Stimulated activated naive CD8-positive, alpha-beta T cell treated with anti-CD3 and anti-CD28 coated beads, Interleukin-15, Interleukin-2, amounts not matched to agents 100 ng/mL and 50 ng/mL, for 24 hours (primary cell): ENCODE results near the gene PPRC1.

ENCODE experiments used
- H3K27ac Mint-ChIP-seq: one replicate; pipeline ENCODE4 v1.8.0; 2021; ENCODE audit warnings: mild to moderate bottlenecking, mixed read lengths
- H3K27me3 Mint-ChIP-seq: one replicate; pipeline ENCODE4 v1.8.0; 2021; ENCODE audit warnings: mixed read lengths
- H3K36me3 Mint-ChIP-seq: one replicate; pipeline ENCODE4 v1.8.0; 2021; ENCODE audit warnings: low read depth, mixed read lengths
- H3K4me1 Mint-ChIP-seq: one replicate; pipeline ENCODE4 v1.8.0; 2021; ENCODE audit warnings: low read depth, mixed read lengths
- H3K4me3 Mint-ChIP-seq: one replicate; pipeline ENCODE4 v1.8.0; 2021; ENCODE audit warnings: mild to moderate bottlenecking, mixed read lengths
- H3K9me3 Mint-ChIP-seq: one replicate; pipeline ENCODE4 v1.8.0; 2021; ENCODE audit warnings: mixed read lengths

The PPRC1 gene

DNA sequence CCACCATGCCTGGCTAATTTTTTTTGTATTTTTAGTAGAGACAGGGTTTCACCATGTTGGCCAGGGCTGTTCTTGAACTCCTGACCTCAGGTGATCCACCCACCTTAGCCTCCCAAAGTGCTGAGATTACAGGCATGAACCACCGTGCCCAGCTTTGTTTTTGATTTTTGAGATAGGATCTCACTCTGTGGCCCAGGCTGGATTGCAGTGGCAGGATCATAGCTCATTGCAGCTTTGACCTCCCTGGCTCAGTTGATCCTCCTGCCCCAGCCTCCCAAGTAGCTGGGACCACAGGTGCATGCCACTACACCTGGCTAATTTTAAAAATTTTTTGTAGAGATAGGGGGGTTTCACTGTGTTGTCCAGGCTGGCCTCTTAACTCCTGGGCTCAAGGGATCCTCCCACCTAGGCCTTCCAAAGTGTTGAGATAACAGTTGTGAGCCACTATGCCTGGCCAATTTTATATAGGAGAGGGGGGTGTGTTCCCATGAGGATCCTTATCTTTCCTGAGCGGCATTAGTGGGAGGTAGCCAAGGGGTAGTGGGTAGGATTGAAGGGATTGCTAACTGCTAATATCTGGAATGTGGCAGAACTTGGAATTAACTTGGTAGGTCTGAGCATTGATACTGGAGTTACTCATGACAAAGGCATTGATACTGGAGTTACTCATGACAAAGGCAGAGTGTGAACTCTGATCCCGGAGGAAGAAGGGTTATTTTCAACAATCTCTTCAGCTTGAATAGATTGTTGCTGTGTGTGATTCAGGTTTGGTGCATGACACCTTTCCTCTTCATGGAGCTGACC, 18.3 kb downstream of the PPRC1 start:
- Mint-ChIP-seq H3K4me3 (peak overlapping the region; percentile 100), H3K27ac (peak overlapping the region; percentile 89), H3K36me3 (peaks cover 86% of the 10 kb centered on the region), H3K9me3 (no peaks in the 10 kb centered on the region), H3K4me1 (peaks cover 51% of the 10 kb centered on the region), H3K27me3 (no peaks in the 10 kb centered on the region)

GRCh38 chr10:102151774-102152544, 19.1 kb downstream of the PPRC1 start, which contains the start of gene NOLC1:
Gene NOLC1 (plus strand): TSS chr10:102152389. CDS start chr10:102152411, 22 bp downstream.
- peaks cover 88% of the 10 kb centered on the region for H3K36me3 Mint-ChIP-seq
- no peaks in the 10 kb centered on the region for H3K27me3 Mint-ChIP-seq

GRCh38 chr10:102152545-102152890, 19.7 kb downstream of the PPRC1 start:
- peaks cover 88% of the 10 kb centered on the region for H3K36me3 Mint-ChIP-seq
- H3K4me1 Mint-ChIP-seq, result peaks cover 64% of the 10 kb centered on the region
- H3K4me3 Mint-ChIP-seq, result peak overlapping the region; percentile 100
- H3K27ac Mint-ChIP-seq, result peak overlapping the region; percentile 100
- no peaks in the 10 kb centered on the region for H3K9me3 Mint-ChIP-seq
- no peaks in the 10 kb centered on the region for H3K27me3 Mint-ChIP-seq

More at GRCh38 chr10:102151774-102152544, 19.1 kb downstream of the PPRC1 start, which contains the start of gene NOLC1:
- Mint-ChIP-seq H3K4me1 (peaks cover 59% of the 10 kb centered on the region), H3K9me3 (no peaks in the 10 kb centered on the region), H3K27ac (peak within 1 kb of the TSS; percentile 100), H3K4me3 (peak within 1 kb of the TSS; percentile 100)

GRCh38 chr10:102153093-102153620, 20.3 kb downstream of the PPRC1 start:
- peak overlapping the region; percentile 100 for H3K4me3 Mint-ChIP-seq
- peaks cover 69% of the 10 kb centered on the region for H3K4me1 Mint-ChIP-seq
- no peaks in the 10 kb centered on the region for H3K27me3 Mint-ChIP-seq
- peak overlapping the region; percentile 100 for H3K27ac Mint-ChIP-seq
- no peaks in the 10 kb centered on the region for H3K9me3 Mint-ChIP-seq
- peaks cover 88% of the 10 kb centered on the region for H3K36me3 Mint-ChIP-seq

GRCh38 chr10:102154466-102155116, 21.8 kb downstream of the PPRC1 start:
- peak overlapping the region; percentile 81 for H3K27ac Mint-ChIP-seq
- no peaks in the 10 kb centered on the region for H3K9me3 Mint-ChIP-seq
- H3K36me3 Mint-ChIP-seq, result peaks cover 89% of the 10 kb centered on the region
- H3K4me1 Mint-ChIP-seq, result peaks cover 74% of the 10 kb centered on the region
- H3K4me3 Mint-ChIP-seq, result peak overlapping the region; percentile 100
- H3K27me3 Mint-ChIP-seq, result no peaks in the 10 kb centered on the region

GRCh38 chr10:102157224-102157623, 24.4 kb downstream of the PPRC1 start:
- peaks cover 64% of the 10 kb centered on the region for H3K4me1 Mint-ChIP-seq
- no peaks in the 10 kb centered on the region for H3K27me3 Mint-ChIP-seq
- no peak overlapping the region for H3K4me3 Mint-ChIP-seq
- peak overlapping the region; percentile 16 for H3K27ac Mint-ChIP-seq
- H3K9me3 Mint-ChIP-seq, result no peaks in the 10 kb centered on the region
- peaks cover 97% of the 10 kb centered on the region for H3K36me3 Mint-ChIP-seq

- H3K27ac Mint-ChIP-seq, result peak overlapping the region; percentile 55
- H3K36me3 Mint-ChIP-seq, result peaks cover 99% of the 10 kb centered on the region
- H3K27me3 Mint-ChIP-seq, result no peaks in the 10 kb centered on the region
These were observed 26.3 kb downstream of the PPRC1 start for GRCh38 chr10:102159051-102159597.

DNA sequence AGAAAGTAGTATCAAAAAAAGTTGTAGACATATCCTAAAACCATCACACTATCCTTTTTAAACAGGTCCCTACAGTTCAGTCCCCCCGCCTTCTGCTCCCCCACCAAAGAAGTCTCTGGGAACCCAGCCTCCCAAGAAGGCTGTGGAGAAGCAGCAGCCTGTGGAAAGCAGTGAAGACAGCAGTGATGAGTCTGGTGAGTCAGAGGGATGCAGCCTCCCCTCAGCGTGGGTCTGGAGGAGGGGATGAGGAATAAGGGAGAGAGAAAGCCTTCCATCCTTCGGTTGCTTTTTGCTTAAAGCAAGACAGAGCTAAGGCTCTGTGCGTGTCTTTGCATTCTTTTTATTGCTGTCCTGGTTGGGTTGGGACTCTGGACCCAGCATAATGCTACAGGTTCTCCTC, 27.0 kb downstream of the PPRC1 start:
- Mint-ChIP-seq H3K27ac (no peak overlapping the region), H3K9me3 (no peaks in the 10 kb centered on the region)

More at GRCh38 chr10:102159051-102159597, 26.3 kb downstream of the PPRC1 start:
- Mint-ChIP-seq H3K4me3 (no peak overlapping the region), H3K4me1 (peaks cover 47% of the 10 kb centered on the region), H3K9me3 (no peaks in the 10 kb centered on the region)

GRCh38 chr10:102163342-102163989, 30.6 kb downstream of the PPRC1 start:
- peaks cover 57% of the 10 kb centered on the region for H3K36me3 Mint-ChIP-seq
- peaks cover 6% of the 10 kb centered on the region for H3K4me1 Mint-ChIP-seq
- no peaks in the 10 kb centered on the region for H3K27me3 Mint-ChIP-seq
- no peak overlapping the region for H3K27ac Mint-ChIP-seq
- H3K9me3 Mint-ChIP-seq, result no peaks in the 10 kb centered on the region
- no peak overlapping the region for H3K4me3 Mint-ChIP-seq

More for the DNA sequence above, 27.0 kb downstream of the PPRC1 start:
- Mint-ChIP-seq H3K4me3 (no peak overlapping the region), H3K36me3 (peaks cover 93% of the 10 kb centered on the region), H3K27me3 (no peaks in the 10 kb centered on the region), H3K4me1 (peaks cover 40% of the 10 kb centered on the region)

DNA sequence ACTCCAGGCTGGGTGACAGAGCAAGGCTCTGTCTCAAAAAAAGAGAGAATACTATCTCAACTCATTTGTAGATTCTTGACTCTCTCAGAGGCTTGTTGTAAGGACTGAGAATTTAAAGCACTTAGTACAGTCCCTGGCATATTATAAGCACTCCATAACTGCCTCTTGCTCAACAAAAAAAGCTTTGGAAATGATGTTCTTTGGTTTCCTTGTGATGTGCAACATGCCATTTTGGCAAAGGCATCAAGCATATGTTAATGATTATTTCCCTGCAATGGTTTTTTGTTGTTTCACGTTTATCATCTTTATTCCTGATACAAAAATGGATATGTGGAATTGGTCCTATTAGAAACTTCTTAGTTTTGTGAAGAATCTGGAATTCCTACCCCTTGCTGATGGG, 35.0 kb downstream of the PPRC1 start:
- Mint-ChIP-seq H3K27ac (no peak overlapping the region), H3K27me3 (no peaks in the 10 kb centered on the region), H3K4me3 (no peak overlapping the region), H3K9me3 (no peaks in the 10 kb centered on the region), H3K4me1 (peaks cover 4% of the 10 kb centered on the region), H3K36me3 (peaks cover 14% of the 10 kb centered on the region)

DNA sequence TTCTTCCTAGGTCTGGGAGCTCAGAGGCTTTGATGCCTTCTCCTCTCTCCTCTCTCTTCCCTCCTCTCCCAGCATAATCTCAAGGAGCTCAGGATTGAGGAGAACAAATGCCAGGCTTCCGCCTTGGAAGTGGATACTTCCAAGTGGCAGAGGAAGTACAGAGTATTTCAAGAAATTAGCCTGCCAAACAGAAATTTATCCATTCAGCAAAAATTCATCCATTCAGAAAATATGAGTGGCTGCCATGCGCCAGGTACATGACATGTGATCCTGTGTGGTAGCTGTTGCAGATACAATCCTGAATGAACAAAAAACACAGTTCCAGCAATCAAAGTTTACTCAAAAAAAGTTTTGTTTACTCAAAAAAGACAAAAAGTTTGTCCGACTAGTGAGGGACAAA, 37.8 kb downstream of the PPRC1 start:
- H3K36me3 Mint-ChIP-seq, result no peaks in the 10 kb centered on the region
- H3K27me3 Mint-ChIP-seq, result no peaks in the 10 kb centered on the region
- peaks cover 4% of the 10 kb centered on the region for H3K4me1 Mint-ChIP-seq
- H3K9me3 Mint-ChIP-seq, result no peaks in the 10 kb centered on the region
- no peak overlapping the region for H3K27ac Mint-ChIP-seq
- H3K4me3 Mint-ChIP-seq, result no peak overlapping the region

- Mint-ChIP-seq H3K9me3 (no peaks in the 10 kb centered on the region), H3K27me3 (peaks cover 3% of the 10 kb centered on the region), H3K36me3 (no peaks in the 10 kb centered on the region), H3K4me1 (peaks cover 4% of the 10 kb centered on the region), H3K27ac (no peak overlapping the region), H3K4me3 (no peak overlapping the region)
These were observed 39.4 kb downstream of the PPRC1 start for GRCh38 chr10:102172288-102172687.

DNA sequence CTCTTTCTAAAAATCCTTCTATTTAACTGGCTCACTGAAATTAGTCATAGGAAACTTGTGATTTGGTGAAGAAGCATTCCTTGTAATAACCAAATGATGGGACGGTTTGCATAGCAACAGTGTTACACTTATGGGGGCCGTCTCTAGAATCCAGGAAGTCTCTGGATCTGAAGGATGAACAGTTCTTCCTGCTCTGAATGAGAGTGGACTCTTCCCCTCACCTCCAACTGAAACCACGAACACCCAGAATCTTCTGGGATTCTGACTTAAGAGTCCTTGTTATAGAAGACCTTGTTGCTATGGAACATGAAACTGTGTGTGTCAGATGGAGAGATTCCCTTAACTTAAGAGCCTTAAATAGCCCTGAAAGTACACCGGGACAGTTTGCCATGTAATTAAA, 42.6 kb downstream of the PPRC1 start:
- no peak overlapping the region for H3K4me3 Mint-ChIP-seq
- H3K4me1 Mint-ChIP-seq, result no peaks in the 10 kb centered on the region
- H3K27ac Mint-ChIP-seq, result no peak overlapping the region
- H3K27me3 Mint-ChIP-seq, result peaks cover 3% of the 10 kb centered on the region
- no peaks in the 10 kb centered on the region for H3K9me3 Mint-ChIP-seq
- no peaks in the 10 kb centered on the region for H3K36me3 Mint-ChIP-seq

DNA sequence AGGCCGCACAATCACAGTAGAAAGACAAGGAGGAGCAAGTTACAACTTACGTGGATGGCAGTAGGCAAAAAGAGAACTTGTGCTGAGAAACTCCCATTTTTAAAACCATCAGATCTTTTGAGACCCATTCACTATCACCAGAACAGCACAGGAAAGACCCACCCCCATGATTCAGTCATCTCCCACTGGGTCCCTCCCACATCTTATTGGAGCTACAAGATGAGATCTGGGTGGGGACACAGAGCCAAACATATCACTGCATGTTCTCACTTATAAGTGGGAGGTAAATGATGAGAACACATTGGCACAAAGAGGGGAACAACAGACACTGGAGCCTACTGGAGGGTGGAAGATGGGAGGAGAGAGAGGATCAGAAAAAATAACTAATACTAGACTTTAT, 51.8 kb downstream of the PPRC1 start:
- no peaks in the 10 kb centered on the region for H3K36me3 Mint-ChIP-seq
- H3K27ac Mint-ChIP-seq, result no peak overlapping the region
- peaks cover 14% of the 10 kb centered on the region for H3K4me1 Mint-ChIP-seq
- peaks cover 4% of the 10 kb centered on the region for H3K27me3 Mint-ChIP-seq
- H3K9me3 Mint-ChIP-seq, result peaks cover 4% of the 10 kb centered on the region
- no peak overlapping the region for H3K4me3 Mint-ChIP-seq
